A549 (cell line): ENCODE measurements around the gene PMM2. TPM values are rescaled to one million over a fixed set of nuclear protein-coding genes. Genes with fewer than 3 reads are reported as not detected.
A peak's percentile ranks its signal among the peaks of the same experiment; 100 is the strongest.

Source experiments
- ATAC-seq, 2 experiments: fragments of 200-7000 bp in 1 of 2; fragments of >200 bp in 1 of 2; cut with Nextera tagmentation in 1 of 2; cut with Tn5 transposase in 1 of 2; 3 replicates each; pipeline versions ENCODE4 v1.8.0 to v1.9.1; 2018 to 2020; ENCODE audit warnings: mild to moderate bottlenecking in 1 of 2, moderate library complexity in 1 of 2
- CTCF ChIA-PET: fragments of 300-600 bp; sonication (Branson Sonifier 250); formaldehyde crosslinking; extraction: SDS; loops from one replicate; lab custom pipeline; 2021; ENCODE audit warnings: antibody characterized with exemption, inconsistent platforms; lab: Yijun Ruan, JAX
- POLR2A ChIA-PET: fragments of 350-600 bp; formaldehyde crosslinking; extraction: SDS; loops from one replicate; lab custom pipeline; 2021; ENCODE audit warnings: antibody characterized with exemption, inconsistent platforms; lab: Yijun Ruan, JAX
- DNase-seq, 2 experiments: peaks; one replicate each; pipeline versions ENCODE4 v3.0.0 to v3.0.0-alpha.2; 2011 to 2016; ENCODE audit warnings: low read depth in 1 of 2, low spot score in 1 of 2
- FAIRE-seq: peaks from 2 replicates; lab custom pipeline; 2011; peaks lifted over from hg19 to GRCh38; lab: Jason Lieb, UNC
- H3K27ac ChIP-seq, 2 experiments: fragments of >200 bp; sonication (Bioruptor Twin); formaldehyde crosslinking; 3 replicates each; pipeline ENCODE4 v1.5.1; 2016 to 2017
- H3K4me1 ChIP-seq: fragments of >200 bp; sonication (Bioruptor Twin); formaldehyde crosslinking; 3 replicates; pipeline ENCODE4 v1.6.1; 2016
- H3K4me2 ChIP-seq: fragments of >200 bp; sonication (Bioruptor Twin); formaldehyde crosslinking; 3 replicates; pipeline ENCODE4 v1.6.1; 2016
- H3K4me3 ChIP-seq: fragments of >200 bp; sonication (Bioruptor Twin); formaldehyde crosslinking; 3 replicates; pipeline ENCODE4 v1.5.1; 2016
- H3K9me3 ChIP-seq: fragments of >200 bp; sonication (Bioruptor Twin); formaldehyde crosslinking; 3 replicates; pipeline ENCODE4 v1.6.1; 2016
- BCL3 ChIP-seq: fragments of >200 bp; sonication (Bioruptor Twin); formaldehyde crosslinking; IDR thresholded peaks from 3 replicates; pipeline ENCODE4 v1.6.1; 2016
- BHLHE40 ChIP-seq: IDR thresholded peaks from 2 replicates; pipeline ENCODE4 v1.6.1; 2012; ENCODE audit warnings: low read depth, low read length, inconsistent platforms
- CEBPB ChIP-seq, 2 experiments: fragments of >200 bp in 1 of 2; sonication (Bioruptor Twin) in 1 of 2; formaldehyde crosslinking in 1 of 2; IDR thresholded peaks; 2 replicates each; pipeline ENCODE4 v1.6.1; 2012 to 2016
- EHF ChIP-seq: fragments of 250-450 bp; sonication (Bioruptor Pico); IDR thresholded peaks from 2 replicates; pipeline ENCODE4 v1.5.0; 2020; ENCODE audit warnings: mild to moderate bottlenecking
- EP300 ChIP-seq, 2 experiments: fragments of >200 bp; sonication (Bioruptor Twin); formaldehyde crosslinking; IDR thresholded peaks; 2 replicates in 1 of 2; 3 replicates in 1 of 2; pipeline ENCODE4 v1.6.1; 2016 to 2017
- FOSB ChIP-seq: fragments of 250-450 bp; sonication (Bioruptor Pico); IDR thresholded peaks from 2 replicates; pipeline ENCODE4 v1.5.0; 2020; ENCODE audit warnings: mild to moderate bottlenecking, moderate library complexity
- FOSL2 ChIP-seq, 2 experiments: fragments of 450-650 bp in 1 of 2; fragments of >200 bp in 1 of 2; sonication (Bioruptor Twin) in 1 of 2; formaldehyde crosslinking; IDR thresholded peaks; 2 replicates each; pipeline versions ENCODE4 v1.5.0 to v1.6.1; 2016 to 2020; ENCODE audit warnings: mild to moderate bottlenecking in 1 of 2, moderate library complexity in 1 of 2
- FOXS1 ChIP-seq: fragments of 250-450 bp; sonication (Bioruptor Pico); IDR thresholded peaks from 2 replicates; pipeline ENCODE4 v1.5.0; 2020; ENCODE audit warnings: mild to moderate bottlenecking, moderate library complexity
- HES2 ChIP-seq: fragments of >200 bp; sonication (Bioruptor Twin); formaldehyde crosslinking; IDR thresholded peaks from 2 replicates; pipeline ENCODE4 v1.6.1; 2016
- HEYL ChIP-seq: fragments of 250-450 bp; sonication (Bioruptor Pico); IDR thresholded peaks from 2 replicates; pipeline ENCODE4 v1.8.0; 2021; ENCODE audit warnings: mild to moderate bottlenecking, moderate library complexity
- HOXB5 ChIP-seq: fragments of 250-450 bp; sonication (Bioruptor Pico); IDR thresholded peaks from 2 replicates; pipeline ENCODE4 v1.5.0; 2020; ENCODE audit warnings: mild to moderate bottlenecking, moderate library complexity
- KDM5A ChIP-seq: fragments of 200-600 bp; sonication (generic); IDR thresholded peaks from 2 replicates; pipeline ENCODE4 v1.6.1; 2016; ENCODE audit warnings: antibody characterized with exemption, mild to moderate bottlenecking
- MYC ChIP-seq: IDR thresholded peaks from 2 replicates; pipeline ENCODE4 v1.6.1; 2012; ENCODE audit warnings: mild to moderate bottlenecking, inconsistent platforms, low read length, improper control_type of control experiment, borderline replicate concordance
- NPAS2 ChIP-seq: fragments of 250-450 bp; sonication (Bioruptor Pico); IDR thresholded peaks from 2 replicates; pipeline ENCODE4 v1.8.0; 2022; ENCODE audit warnings: mild to moderate bottlenecking, moderate library complexity, borderline replicate concordance
- NR3C1 ChIP-seq: fragments of >200 bp; sonication (Bioruptor Twin); formaldehyde crosslinking; IDR thresholded peaks from 3 replicates; pipeline ENCODE4 v1.6.1; 2017
- PBX3 ChIP-seq: IDR thresholded peaks from 2 replicates; pipeline ENCODE4 v1.6.1; 2012
- PHF8 ChIP-seq: fragments of 200-600 bp; sonication (generic); IDR thresholded peaks from 2 replicates; pipeline ENCODE4 v1.6.1; 2016; ENCODE audit warnings: low read depth, mild to moderate bottlenecking, antibody characterized with exemption, moderate library complexity, borderline replicate concordance
- POLR2A ChIP-seq: IDR thresholded peaks from 2 replicates; pipeline ENCODE4 v1.6.1; 2012; ENCODE audit warnings: mild to moderate bottlenecking, low read length
- RFX5 ChIP-seq: fragments of 450-650 bp; IDR thresholded peaks from 2 replicates; pipeline ENCODE4 v1.7.1; 2014; ENCODE audit warnings: antibody characterized with exemption, mild to moderate bottlenecking, moderate library complexity
- TP53 ChIP-seq: fragments of 250-450 bp; sonication (Bioruptor Pico); IDR thresholded peaks from 2 replicates; pipeline ENCODE4 v1.5.0; 2021; ENCODE audit warnings: mild to moderate bottlenecking, moderate library complexity
- ZC3H11A ChIP-seq: fragments of 450-650 bp; IDR thresholded peaks from 2 replicates; pipeline ENCODE4 v1.6.1; 2014; ENCODE audit warnings: antibody characterized with exemption, mild to moderate bottlenecking
- ZFP36 ChIP-seq: fragments of 450-650 bp; IDR thresholded peaks from 2 replicates; pipeline ENCODE4 v1.6.1; 2014; ENCODE audit warnings: borderline replicate concordance; ENCODE audit not compliant: partially characterized antibody
- ZSCAN20 ChIP-seq: fragments of 250-450 bp; sonication (Bioruptor Pico); IDR thresholded peaks from 2 replicates; pipeline ENCODE4 v1.8.0; 2022; ENCODE audit warnings: mild to moderate bottlenecking, moderate library complexity
- WGBS: methylation state at CpG from one replicate; pipeline ENCODE4 v1.1.6; 2017; ENCODE audit errors: missing lambda C conversion rate; 5-methylcytosine and 5-hydroxymethylcytosine counted together
- polyA plus RNA-seq, 4 experiments: library from polyadenylated mRNA; depleted of rRNA in 3 of 4; stranded (reverse); fragments of >200 nt; fragmentation: RNase III in 1 of 4; extraction: RNeasy Plus Mini Kit Qiagen cat#74134 plus additional on column Dnase treatment in 1 of 4; gene quantifications; 2 replicates in 3 of 4; 3 replicates in 1 of 4; pipeline ENCODE4 v1.2.3, GENCODE V29; 2011 to 2017
- TF ChIP-seq, protein P1 (sequence below): fragments of 150-350 bp; IDR thresholded peaks from 2 replicates; pipeline ENCODE4 v1.6.1; 2014; ENCODE audit warnings: low read depth, mild to moderate bottlenecking, low read length
- TF ChIP-seq, protein P2 (sequence below): fragments of >200 bp; sonication (Bioruptor Twin); formaldehyde crosslinking; IDR thresholded peaks from 3 replicates; pipeline ENCODE4 v1.5.1; 2016
- TF ChIP-seq, protein P3 (sequence below): IDR thresholded peaks from 2 replicates; pipeline ENCODE4 v1.6.1; 2012; ENCODE audit warnings: low read depth, borderline replicate concordance
- TF ChIP-seq, protein P4 (sequence below): fragments of 450-650 bp; IDR thresholded peaks from 2 replicates; pipeline ENCODE4 v1.6.1; 2014; ENCODE audit warnings: antibody characterized with exemption
- TF ChIP-seq, protein P5 (sequence below): fragments of 250-450 bp; sonication (Bioruptor Pico); IDR thresholded peaks from 2 replicates; pipeline ENCODE4 v1.5.0; 2021; ENCODE audit warnings: mild to moderate bottlenecking, moderate library complexity, borderline replicate concordance
- TF ChIP-seq, protein P6 (sequence below): fragments of 250-450 bp; sonication (Bioruptor Pico); IDR thresholded peaks from 2 replicates; pipeline ENCODE4 v1.5.0; 2020; ENCODE audit warnings: low read depth, mild to moderate bottlenecking, moderate library complexity

The PMM2 gene
- polyA plus RNA-seq, 2 of the 4 experiments (the other 2 are of a cell fraction): 56.6 to 72.4 TPM

GRCh38 chr16:8863594-8864424 is 66.2 kb downstream of the PMM2 start:
- CTCF ChIA-PET: interaction anchor here (0.5 to 5.0 kb wide), 11 partner anchors 9 to 271 kb away, joined by 3 to 49 read pairs (median 3); partner anchors contain the start of gene LITAFD
- 63% methylated on average over 17 of the region's 17 CpGs for WGBS
- peaks cover 78% of the 10 kb centered on the region for H3K4me1 ChIP-seq
- FAIRE-seq (no peak), ATAC-seq (peak; percentile 63 to 74), DNase-seq (peak in 1 of 2 experiments; percentile 83)
- peak overlapping the region; percentile 74 to 94 for H3K27ac ChIP-seq
- no peaks in the 10 kb centered on the region for H3K9me3 ChIP-seq
- 0 out of 3 replicates have a peak overlapping the region, but pooled peaks have one; percentile 11 for H3K4me3 ChIP-seq
- POLR2A ChIA-PET: interaction anchor here (0.6 to 1.8 kb wide), 4 partner anchors 11 to 54 kb away, joined by 3 to 5 read pairs (median 4); no protein-coding TSS in a partner anchor
- H3K4me2 ChIP-seq: peak overlapping the region; percentile 98
- TF ChIP-seq, protein P1, sequence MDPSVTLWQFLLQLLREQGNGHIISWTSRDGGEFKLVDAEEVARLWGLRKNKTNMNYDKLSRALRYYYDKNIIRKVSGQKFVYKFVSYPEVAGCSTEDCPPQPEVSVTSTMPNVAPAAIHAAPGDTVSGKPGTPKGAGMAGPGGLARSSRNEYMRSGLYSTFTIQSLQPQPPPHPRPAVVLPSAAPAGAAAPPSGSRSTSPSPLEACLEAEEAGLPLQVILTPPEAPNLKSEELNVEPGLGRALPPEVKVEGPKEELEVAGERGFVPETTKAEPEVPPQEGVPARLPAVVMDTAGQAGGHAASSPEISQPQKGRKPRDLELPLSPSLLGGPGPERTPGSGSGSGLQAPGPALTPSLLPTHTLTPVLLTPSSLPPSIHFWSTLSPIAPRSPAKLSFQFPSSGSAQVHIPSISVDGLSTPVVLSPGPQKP: no peak
- TF ChIP-seq HOXB5 (CRISPR knock-in tag) (no peak), ZSCAN20 (no peak), MYC (no peak), BHLHE40 (no peak), FOXS1 (CRISPR knock-in tag) (no peak), EHF (CRISPR knock-in tag) (no peak), POLR2A (no peak), ZC3H11A (no peak), HEYL (CRISPR knock-in tag) (no peak), CEBPB (IDR thresholded peaks at IDR 0.05) (no peak), HES2 (no peak), EP300 (IDR thresholded peaks at IDR 0.05) (no peak), FOSL2 (IDR thresholded peaks at IDR 0.05) (no peak), FOSL2 (CRISPR knock-in tag; IDR thresholded peaks at IDR 0.05) (no peak), ZFP36 (no peak), FOSB (no peak), BCL3 (no peak), NR3C1 (no peak), TP53 (CRISPR knock-in tag) (no peak), KDM5A (no peak), NPAS2 (no peak), PHF8 (no peak), RFX5 (no peak), PBX3 (no peak; the same call in 1 of the 2 replicates)
- TF ChIP-seq, protein P2, sequence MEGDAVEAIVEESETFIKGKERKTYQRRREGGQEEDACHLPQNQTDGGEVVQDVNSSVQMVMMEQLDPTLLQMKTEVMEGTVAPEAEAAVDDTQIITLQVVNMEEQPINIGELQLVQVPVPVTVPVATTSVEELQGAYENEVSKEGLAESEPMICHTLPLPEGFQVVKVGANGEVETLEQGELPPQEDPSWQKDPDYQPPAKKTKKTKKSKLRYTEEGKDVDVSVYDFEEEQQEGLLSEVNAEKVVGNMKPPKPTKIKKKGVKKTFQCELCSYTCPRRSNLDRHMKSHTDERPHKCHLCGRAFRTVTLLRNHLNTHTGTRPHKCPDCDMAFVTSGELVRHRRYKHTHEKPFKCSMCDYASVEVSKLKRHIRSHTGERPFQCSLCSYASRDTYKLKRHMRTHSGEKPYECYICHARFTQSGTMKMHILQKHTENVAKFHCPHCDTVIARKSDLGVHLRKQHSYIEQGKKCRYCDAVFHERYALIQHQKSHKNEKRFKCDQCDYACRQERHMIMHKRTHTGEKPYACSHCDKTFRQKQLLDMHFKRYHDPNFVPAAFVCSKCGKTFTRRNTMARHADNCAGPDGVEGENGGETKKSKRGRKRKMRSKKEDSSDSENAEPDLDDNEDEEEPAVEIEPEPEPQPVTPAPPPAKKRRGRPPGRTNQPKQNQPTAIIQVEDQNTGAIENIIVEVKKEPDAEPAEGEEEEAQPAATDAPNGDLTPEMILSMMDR: no peak
- TF ChIP-seq, protein P3, sequence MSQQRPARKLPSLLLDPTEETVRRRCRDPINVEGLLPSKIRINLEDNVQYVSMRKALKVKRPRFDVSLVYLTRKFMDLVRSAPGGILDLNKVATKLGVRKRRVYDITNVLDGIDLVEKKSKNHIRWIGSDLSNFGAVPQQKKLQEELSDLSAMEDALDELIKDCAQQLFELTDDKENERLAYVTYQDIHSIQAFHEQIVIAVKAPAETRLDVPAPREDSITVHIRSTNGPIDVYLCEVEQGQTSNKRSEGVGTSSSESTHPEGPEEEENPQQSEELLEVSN: no peak
- TF ChIP-seq, protein P4, sequence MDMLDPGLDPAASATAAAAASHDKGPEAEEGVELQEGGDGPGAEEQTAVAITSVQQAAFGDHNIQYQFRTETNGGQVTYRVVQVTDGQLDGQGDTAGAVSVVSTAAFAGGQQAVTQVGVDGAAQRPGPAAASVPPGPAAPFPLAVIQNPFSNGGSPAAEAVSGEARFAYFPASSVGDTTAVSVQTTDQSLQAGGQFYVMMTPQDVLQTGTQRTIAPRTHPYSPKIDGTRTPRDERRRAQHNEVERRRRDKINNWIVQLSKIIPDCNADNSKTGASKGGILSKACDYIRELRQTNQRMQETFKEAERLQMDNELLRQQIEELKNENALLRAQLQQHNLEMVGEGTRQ: no peak
- TF ChIP-seq, protein P5, sequence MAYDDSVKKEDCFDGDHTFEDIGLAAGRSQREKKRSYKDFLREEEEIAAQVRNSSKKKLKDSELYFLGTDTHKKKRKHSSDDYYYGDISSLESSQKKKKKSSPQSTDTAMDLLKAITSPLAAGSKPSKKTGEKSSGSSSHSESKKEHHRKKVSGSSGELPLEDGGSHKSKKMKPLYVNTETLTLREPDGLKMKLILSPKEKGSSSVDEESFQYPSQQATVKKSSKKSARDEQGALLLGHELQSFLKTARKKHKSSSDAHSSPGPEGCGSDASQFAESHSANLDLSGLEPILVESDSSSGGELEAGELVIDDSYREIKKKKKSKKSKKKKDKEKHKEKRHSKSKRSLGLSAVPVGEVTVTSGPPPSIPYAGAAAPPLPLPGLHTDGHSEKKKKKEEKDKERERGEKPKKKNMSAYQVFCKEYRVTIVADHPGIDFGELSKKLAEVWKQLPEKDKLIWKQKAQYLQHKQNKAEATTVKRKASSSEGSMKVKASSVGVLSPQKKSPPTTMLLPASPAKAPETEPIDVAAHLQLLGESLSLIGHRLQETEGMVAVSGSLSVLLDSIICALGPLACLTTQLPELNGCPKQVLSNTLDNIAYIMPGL (CRISPR knock-in tag): no peak
- TF ChIP-seq, protein P6, sequence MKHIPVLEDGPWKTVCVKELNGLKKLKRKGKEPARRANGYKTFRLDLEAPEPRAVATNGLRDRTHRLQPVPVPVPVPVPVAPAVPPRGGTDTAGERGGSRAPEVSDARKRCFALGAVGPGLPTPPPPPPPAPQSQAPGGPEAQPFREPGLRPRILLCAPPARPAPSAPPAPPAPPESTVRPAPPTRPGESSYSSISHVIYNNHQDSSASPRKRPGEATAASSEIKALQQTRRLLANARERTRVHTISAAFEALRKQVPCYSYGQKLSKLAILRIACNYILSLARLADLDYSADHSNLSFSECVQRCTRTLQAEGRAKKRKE: no peak
